HepG2 (cell line): ENCODE measurements around the gene NISCH. TPM values are rescaled to one million over a fixed set of nuclear protein-coding genes. Genes with fewer than 3 reads are reported as not detected.
A peak's percentile ranks its signal among the peaks of the same experiment; 100 is the strongest.

ENCODE experiments used
- ATAC-seq: fragments of 200-7000 bp; cut with Tn5 transposase; 3 replicates; pipeline ENCODE4 v1.9.1; 2020; ENCODE audit warnings: mild to moderate bottlenecking, moderate library complexity
- BruUV-seq: library from RNA; stranded (reverse); fragments of 400-500 nt; replicated peaks from 2 replicates; lab custom pipeline; 2021; lab: Mats Ljungman, UMichigan
- CTCF ChIA-PET: fragments of 300-600 bp; formaldehyde crosslinking; extraction: SDS; loops from one replicate; lab custom pipeline; 2021; ENCODE audit warnings: low total read pairs, inconsistent platforms, low intra/inter-chr PET ratio; lab: Yijun Ruan, JAX
- POLR2A ChIA-PET: fragments of 350-600 bp; sonication (Branson Sonifier 250); formaldehyde crosslinking; loops from one replicate; lab custom pipeline; 2020; ENCODE audit warnings: antibody characterized with exemption, inconsistent platforms; lab: Yijun Ruan, JAX
- DNase-seq: peaks from one replicate; pipeline ENCODE4 v3.0.0-alpha.2; 2015; ENCODE audit warnings: low spot score
- FAIRE-seq: peaks from 3 replicates; lab custom pipeline; 2011; peaks lifted over from hg19 to GRCh38; lab: Jason Lieb, UNC
- H2AFZ ChIP-seq: one replicate; pipeline ENCODE4 v1.6.1; 2011; ENCODE audit warnings: low read length, inconsistent platforms
- H3K27ac ChIP-seq: fragments of 300-600 bp; 3 replicates; pipeline ENCODE4 v1.8.0; 2011; ENCODE audit warnings: mixed run types, mild to moderate bottlenecking, mixed read lengths, low read length, inconsistent platforms; ENCODE audit not compliant: insufficient read depth; ENCODE audit errors: extremely low read length
- H3K27me3 ChIP-seq, 2 experiments: fragments of 200-600 bp in 1 of 2; 2 replicates in 1 of 2; 3 replicates in 1 of 2; pipeline versions ENCODE4 v1.6.0 to v1.8.0; 2011; ENCODE audit warnings: low read length in 2 of 2, mild to moderate bottlenecking in 2 of 2, moderate library complexity in 2 of 2, inconsistent platforms in 1 of 2; ENCODE audit not compliant: insufficient read depth in 2 of 2, control insufficient read depth in 1 of 2
- H3K36me3 ChIP-seq, 2 experiments: fragments of 200-600 bp in 1 of 2; replicated peaks in 1 of 2; 2 replicates in 1 of 2; 3 replicates in 1 of 2; pipeline versions ENCODE4 v1.5.1 to v1.8.0; 2011; ENCODE audit warnings: low read length in 2 of 2, inconsistent platforms in 1 of 2; ENCODE audit not compliant: insufficient read depth in 2 of 2, control insufficient read depth in 1 of 2
- H3K4me1 ChIP-seq: 2 replicates; pipeline ENCODE4 v1.5.1; 2012; ENCODE audit warnings: low read length, inconsistent platforms; ENCODE audit not compliant: insufficient read depth
- H3K4me2 ChIP-seq: 2 replicates; pipeline ENCODE4 v1.6.0; 2011; ENCODE audit warnings: low read depth, low read length, inconsistent platforms
- H3K4me3 ChIP-seq, 3 experiments: fragments of 200-600 bp in 1 of 3; sonication (generic), shearing (Covaris generic) in 1 of 3; replicated peaks in 1 of 3; 2 replicates each; pipeline ENCODE4 v1.5.1; 2011 to 2016; ENCODE audit warnings: low read length in 3 of 3, inconsistent platforms in 2 of 3, low read depth in 2 of 3, mild to moderate bottlenecking in 2 of 3, control low read depth in 1 of 3, mixed read lengths in 1 of 3; ENCODE audit not compliant: insufficient read depth in 1 of 3
- H3K79me2 ChIP-seq: one replicate; pipeline ENCODE4 v1.6.1; 2011; ENCODE audit warnings: low read length, inconsistent platforms; ENCODE audit not compliant: insufficient read depth
- H3K9ac ChIP-seq: 2 replicates; pipeline ENCODE4 v1.6.0; 2011; ENCODE audit warnings: mild to moderate bottlenecking, low read depth, low read length, inconsistent platforms; ENCODE audit not compliant: insufficient read depth
- H3K9me3 ChIP-seq: 2 replicates; pipeline ENCODE4 v1.5.1; 2012; ENCODE audit warnings: mild to moderate bottlenecking, low read length
- H4K20me1 ChIP-seq: 2 replicates; pipeline ENCODE4 v1.6.0; 2011; ENCODE audit warnings: inconsistent platforms, mild to moderate bottlenecking, low read length, moderate library complexity; ENCODE audit not compliant: insufficient read depth
- FOXA1 ChIP-seq, 2 experiments: fragments of 450-650 bp in 1 of 2; sonication (generic) in 1 of 2; formaldehyde crosslinking in 1 of 2; IDR thresholded peaks; 2 replicates each; pipeline versions ENCODE4 v1.4.0 to v1.6.1; 2016 to 2020; ENCODE audit warnings: missing genetic modification reagents in 1 of 2
- HBP1 ChIP-seq: IDR thresholded peaks from 2 replicates; pipeline ENCODE4 v1.6.1; 2016; ENCODE audit warnings: low read depth, control low read depth
- KDM5A ChIP-seq: fragments of 200-600 bp; sonication (generic); IDR thresholded peaks from 2 replicates; pipeline ENCODE4 v1.7.0; 2018; ENCODE audit warnings: antibody characterized with exemption, mild to moderate bottlenecking, low read length, borderline replicate concordance
- MXI1 ChIP-seq: IDR thresholded peaks from 3 replicates; pipeline ENCODE4 v1.6.1; 2012; ENCODE audit warnings: low read depth, low read length, inconsistent platforms, borderline replicate concordance
- NR2F6 ChIP-seq, 2 experiments: IDR thresholded peaks; 2 replicates each; pipeline ENCODE4 v1.6.1; 2016; ENCODE audit warnings: antibody characterized with exemption in 1 of 2, mild to moderate bottlenecking in 1 of 2
- RARA ChIP-seq: IDR thresholded peaks from 2 replicates; pipeline ENCODE4 v1.6.1; 2016; ENCODE audit warnings: missing genetic modification reagents, missing compliant biosample characterization
- SOX13 ChIP-seq, 3 experiments: fragments of 450-650 bp in 1 of 3; sonication (generic) in 1 of 3; formaldehyde crosslinking in 1 of 3; IDR thresholded peaks in 2 of 3; conservative IDR thresholded peaks in 1 of 3; 2 replicates each; pipeline versions ENCODE4 v1.5.0 to v1.6.1; 2016 to 2020; ENCODE audit warnings: antibody characterized with exemption in 1 of 3, mild to moderate bottlenecking in 1 of 3, missing compliant biosample characterization in 1 of 3, missing genetic modification reagents in 1 of 3, moderate library complexity in 1 of 3
- TEAD3 ChIP-seq: optimal IDR thresholded peaks from 2 replicates; pipeline ENCODE3; 2016; ENCODE audit warnings: borderline replicate concordance
- ZBTB39 ChIP-seq: sonication (generic); formaldehyde crosslinking; IDR thresholded peaks from 2 replicates; pipeline ENCODE4 v1.5.0; 2020; ENCODE audit warnings: missing genetic modification reagents
- ZSCAN21 ChIP-seq: sonication (generic); formaldehyde crosslinking; IDR thresholded peaks from 2 replicates; pipeline ENCODE4 v1.8.0; 2022; ENCODE audit warnings: mild to moderate bottlenecking, missing genetic modification reagents, moderate library complexity, borderline replicate concordance
- WGBS: methylation state at CpG from one replicate; pipeline ENCODE4 v1.1.6; 2017; ENCODE audit warnings: low lambda C conversion rate; 5-methylcytosine and 5-hydroxymethylcytosine counted together
- in situ Hi-C: cut with HindIII; loops from 2 replicates; pipeline ENCODE4 v1.10.0; 2017; ENCODE audit warnings: low pct_unique_long_range_greater_than_20kb; ENCODE audit not compliant: extremely low pct_ligation_motif_present
- intact Hi-C: fragments of 100-400 bp; cut with micrococcal nuclease; formaldehyde crosslinking; loops from one replicate; pipeline ENCODE4 v1.10.0; 2022; ENCODE audit not compliant: unreplicated experiment
- polyA plus RNA-seq, 8 experiments: library from polyadenylated mRNA; depleted of rRNA in 3 of 8; stranded (reverse) in 7 of 8; unstranded in 1 of 8; fragments of >200 nt; fragmentation: Illumina TruSeq in 4 of 8; extraction: Trizol in 4 of 8; gene quantifications; 2 replicates each; pipeline versions ENCODE4 v1.2.1 to v1.2.3, GENCODE V29; 2011 to 2016; ENCODE audit warnings: low read depth in 4 of 8, missing spikeins in 1 of 8, mixed read lengths in 1 of 8; ENCODE audit not compliant: insufficient read depth in 1 of 8
- total RNA-seq, 5 experiments: library from RNA; depleted of rRNA; stranded (reverse); fragments of >200 nt; fragmentation: Illumina TruSeq; extraction: Trizol; gene quantifications; 2 replicates each; pipeline ENCODE4 v1.2.3, GENCODE V29; 2016; ENCODE audit warnings: low read depth in 1 of 5
- TF ChIP-seq, protein P1 (sequence below): sonication (generic); formaldehyde crosslinking; IDR thresholded peaks from 2 replicates; pipeline ENCODE4 v1.4.0; 2020; ENCODE audit warnings: missing genetic modification reagents

The NISCH gene
- total and polyA plus RNA-seq, 2 of the 13 experiments (the other 11 are each of a cell fraction or from before 2014, with no cell fraction given), result 27.0 to 47.6 TPM

DNA sequence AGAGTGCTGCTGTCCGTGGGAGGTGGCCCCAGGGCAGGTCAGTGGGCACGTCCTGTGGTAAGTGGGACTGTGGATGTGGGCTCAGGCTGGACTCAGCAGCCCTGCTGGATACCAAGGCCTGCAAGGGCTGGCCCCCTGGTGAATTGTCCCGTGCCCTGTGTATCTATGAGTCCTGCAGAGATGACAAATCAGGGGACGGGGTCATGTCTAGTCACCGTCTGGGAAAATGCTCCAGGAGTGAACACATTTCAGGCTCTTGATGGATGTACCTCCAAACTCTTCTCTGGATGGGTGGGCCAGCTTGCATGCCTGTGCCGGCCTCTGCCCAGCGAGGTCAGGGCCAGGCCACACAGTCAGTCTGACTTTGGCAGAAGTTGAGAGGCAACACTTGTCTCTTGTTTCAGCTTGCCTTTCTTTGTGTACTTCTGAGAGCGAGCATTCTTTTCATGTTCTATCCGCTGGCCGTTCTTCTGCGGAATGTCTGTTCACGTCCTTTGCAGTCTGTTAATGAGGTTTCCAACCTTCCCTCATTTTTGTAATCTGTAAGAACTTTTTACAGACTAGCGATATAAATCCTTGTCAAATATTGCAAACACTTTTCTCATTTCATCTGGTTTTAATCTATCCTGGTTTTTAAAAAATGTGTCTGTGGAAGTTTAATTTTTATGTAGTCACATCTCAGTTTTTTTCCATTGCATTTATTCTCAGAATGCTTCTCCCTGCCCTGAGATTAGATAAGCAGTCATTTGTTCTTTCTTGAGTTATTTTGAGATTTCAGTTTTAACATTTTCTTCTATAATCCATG lies 28.4 kb downstream of the NISCH start:
- H3K4me3 ChIP-seq, result no peak overlapping the region
- FAIRE-seq (no peak), DNase-seq (peak; percentile 61), ATAC-seq (peak; percentile 10)
- intact Hi-C loops, result no loop called here
- H3K27me3 ChIP-seq, result no peaks in the 10 kb centered on the region
- TSS peak; percentile 27 for BruUV-seq
- ChIA-PET POLR2A (no interaction called here), CTCF (no interaction called here)
- H3K9me3 ChIP-seq, result no peaks in the 10 kb centered on the region
- peaks cover 11% of the 10 kb centered on the region; the same call in 1 of the 2 replicates for H3K4me1 ChIP-seq
- peaks cover 19 to 53% of the 10 kb centered on the region in 2 experiments for H3K36me3 ChIP-seq
- H3K79me2 ChIP-seq, result no peaks in the 10 kb centered on the region
- TF ChIP-seq SOX13 (IDR thresholded peaks at IDR 0.05) (no peak), SOX13 (CRISPR knock-in tag; conservative IDR thresholded peaks at IDR 0.05 in 1 of 2, IDR thresholded peaks at IDR 0.05 in 1 of 2) (peak in 1 of 2 experiments; percentile 35; a peak in 1 of 4 replicates), ZBTB39 (CRISPR knock-in tag) (no peak), RARA (CRISPR knock-in tag) (peak; percentile 55), HBP1 (CRISPR knock-in tag) (no peak), FOXA1 (IDR thresholded peaks at IDR 0.05) (no peak), FOXA1 (CRISPR knock-in tag; IDR thresholded peaks at IDR 0.05) (peak; percentile 39; the same call in 1 of the 2 replicates), MXI1 (no peak), KDM5A (no peak), ZSCAN21 (no peak), NR2F6 (IDR thresholded peaks at IDR 0.05) (peak; percentile 15; the same call in 1 of the 2 replicates), NR2F6 (CRISPR knock-in tag; IDR thresholded peaks at IDR 0.05) (no peak), TEAD3 (CRISPR knock-in tag) (peak; percentile 20)
- TF ChIP-seq, protein P1, sequence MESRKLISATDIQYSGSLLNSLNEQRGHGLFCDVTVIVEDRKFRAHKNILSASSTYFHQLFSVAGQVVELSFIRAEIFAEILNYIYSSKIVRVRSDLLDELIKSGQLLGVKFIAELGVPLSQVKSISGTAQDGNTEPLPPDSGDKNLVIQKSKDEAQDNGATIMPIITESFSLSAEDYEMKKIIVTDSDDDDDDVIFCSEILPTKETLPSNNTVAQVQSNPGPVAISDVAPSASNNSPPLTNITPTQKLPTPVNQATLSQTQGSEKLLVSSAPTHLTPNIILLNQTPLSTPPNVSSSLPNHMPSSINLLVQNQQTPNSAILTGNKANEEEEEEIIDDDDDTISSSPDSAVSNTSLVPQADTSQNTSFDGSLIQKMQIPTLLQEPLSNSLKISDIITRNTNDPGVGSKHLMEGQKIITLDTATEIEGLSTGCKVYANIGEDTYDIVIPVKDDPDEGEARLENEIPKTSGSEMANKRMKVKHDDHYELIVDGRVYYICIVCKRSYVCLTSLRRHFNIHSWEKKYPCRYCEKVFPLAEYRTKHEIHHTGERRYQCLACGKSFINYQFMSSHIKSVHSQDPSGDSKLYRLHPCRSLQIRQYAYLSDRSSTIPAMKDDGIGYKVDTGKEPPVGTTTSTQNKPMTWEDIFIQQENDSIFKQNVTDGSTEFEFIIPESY, result 0 out of 2 replicates have a peak, but pooled peaks have one; percentile 34
- in situ Hi-C loops, result no loop called here
- no peak overlapping the region for H3K4me2 ChIP-seq
- 82% methylated on average over 8 of the region's 13 CpGs for WGBS
- no peak overlapping the region for H3K27ac ChIP-seq
- no peak overlapping the region for H3K9ac ChIP-seq
- no peak overlapping the region for H2AFZ ChIP-seq
- H4K20me1 ChIP-seq, result no peaks in the 10 kb centered on the region
